ENCODE data around the gene LRP1-AS.

DNA sequence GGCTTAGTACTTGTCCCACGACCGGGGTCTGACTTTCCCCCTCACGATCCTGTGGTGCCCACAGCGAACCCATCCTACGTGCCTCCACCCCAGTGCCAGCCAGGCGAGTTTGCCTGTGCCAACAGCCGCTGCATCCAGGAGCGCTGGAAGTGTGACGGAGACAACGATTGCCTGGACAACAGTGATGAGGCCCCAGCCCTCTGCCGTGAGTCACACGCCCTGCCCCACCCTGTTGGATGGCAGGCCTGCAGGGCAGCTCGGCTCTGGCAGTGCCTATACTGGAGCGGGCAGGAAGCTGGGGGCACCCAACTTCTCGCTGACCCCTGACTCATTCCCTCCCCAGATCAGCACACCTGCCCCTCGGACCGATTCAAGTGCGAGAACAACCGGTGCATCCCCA is 18.3 kb upstream of the LRP1-AS start:
- TF ChIP-seq, protein P1, sequence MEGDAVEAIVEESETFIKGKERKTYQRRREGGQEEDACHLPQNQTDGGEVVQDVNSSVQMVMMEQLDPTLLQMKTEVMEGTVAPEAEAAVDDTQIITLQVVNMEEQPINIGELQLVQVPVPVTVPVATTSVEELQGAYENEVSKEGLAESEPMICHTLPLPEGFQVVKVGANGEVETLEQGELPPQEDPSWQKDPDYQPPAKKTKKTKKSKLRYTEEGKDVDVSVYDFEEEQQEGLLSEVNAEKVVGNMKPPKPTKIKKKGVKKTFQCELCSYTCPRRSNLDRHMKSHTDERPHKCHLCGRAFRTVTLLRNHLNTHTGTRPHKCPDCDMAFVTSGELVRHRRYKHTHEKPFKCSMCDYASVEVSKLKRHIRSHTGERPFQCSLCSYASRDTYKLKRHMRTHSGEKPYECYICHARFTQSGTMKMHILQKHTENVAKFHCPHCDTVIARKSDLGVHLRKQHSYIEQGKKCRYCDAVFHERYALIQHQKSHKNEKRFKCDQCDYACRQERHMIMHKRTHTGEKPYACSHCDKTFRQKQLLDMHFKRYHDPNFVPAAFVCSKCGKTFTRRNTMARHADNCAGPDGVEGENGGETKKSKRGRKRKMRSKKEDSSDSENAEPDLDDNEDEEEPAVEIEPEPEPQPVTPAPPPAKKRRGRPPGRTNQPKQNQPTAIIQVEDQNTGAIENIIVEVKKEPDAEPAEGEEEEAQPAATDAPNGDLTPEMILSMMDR (IDR thresholded peaks at IDR 0.05) = no peak
- no peak for TF ChIP-seq POLR2A (IDR thresholded peaks at IDR 0.05)
